Activated naive CD4-positive, alpha-beta T cell treated with anti-CD3 and anti-CD28 coated beads, Interleukin-2, amount 10 ng/mL, durations not matched to agents 7 days and 5 days (primary cell): ENCODE data around the gene TMEM106B.
"Not testable (repeated sequence)": the region's sequence is repeated elsewhere in the genome, so short reads cannot be mapped to it uniquely, and the experiment has no call there.

Experiments used
- CTCF ChIA-PET: fragments of 350-600 bp; sonication (Branson Sonifier 250); formaldehyde crosslinking; loops from one replicate; lab custom pipeline; 2021; ENCODE audit warnings: antibody characterized with exemption; lab: Charles Lee
- DNase-seq: peaks from one replicate; pipeline ENCODE4 v3.0.0-alpha.2; 2020
- H3K27ac Mint-ChIP-seq: one replicate; pipeline ENCODE4 v1.8.0; 2021; ENCODE audit warnings: mild to moderate bottlenecking, moderate library complexity, mixed read lengths
- H3K27me3 Mint-ChIP-seq: one replicate; pipeline ENCODE4 v1.8.0; 2021; ENCODE audit warnings: mild to moderate bottlenecking, mixed read lengths
- H3K36me3 Mint-ChIP-seq: one replicate; pipeline ENCODE4 v1.8.0; 2021; ENCODE audit warnings: mixed read lengths
- H3K4me1 Mint-ChIP-seq: one replicate; pipeline ENCODE4 v1.8.0; 2021; ENCODE audit warnings: mixed read lengths
- H3K4me3 Mint-ChIP-seq: one replicate; pipeline ENCODE4 v1.8.0; 2021; ENCODE audit warnings: mild to moderate bottlenecking, moderate library complexity, mixed read lengths
- H3K9me3 Mint-ChIP-seq: one replicate; pipeline ENCODE4 v1.8.0; 2021; ENCODE audit warnings: mixed read lengths

TMEM106B gene

DNA sequence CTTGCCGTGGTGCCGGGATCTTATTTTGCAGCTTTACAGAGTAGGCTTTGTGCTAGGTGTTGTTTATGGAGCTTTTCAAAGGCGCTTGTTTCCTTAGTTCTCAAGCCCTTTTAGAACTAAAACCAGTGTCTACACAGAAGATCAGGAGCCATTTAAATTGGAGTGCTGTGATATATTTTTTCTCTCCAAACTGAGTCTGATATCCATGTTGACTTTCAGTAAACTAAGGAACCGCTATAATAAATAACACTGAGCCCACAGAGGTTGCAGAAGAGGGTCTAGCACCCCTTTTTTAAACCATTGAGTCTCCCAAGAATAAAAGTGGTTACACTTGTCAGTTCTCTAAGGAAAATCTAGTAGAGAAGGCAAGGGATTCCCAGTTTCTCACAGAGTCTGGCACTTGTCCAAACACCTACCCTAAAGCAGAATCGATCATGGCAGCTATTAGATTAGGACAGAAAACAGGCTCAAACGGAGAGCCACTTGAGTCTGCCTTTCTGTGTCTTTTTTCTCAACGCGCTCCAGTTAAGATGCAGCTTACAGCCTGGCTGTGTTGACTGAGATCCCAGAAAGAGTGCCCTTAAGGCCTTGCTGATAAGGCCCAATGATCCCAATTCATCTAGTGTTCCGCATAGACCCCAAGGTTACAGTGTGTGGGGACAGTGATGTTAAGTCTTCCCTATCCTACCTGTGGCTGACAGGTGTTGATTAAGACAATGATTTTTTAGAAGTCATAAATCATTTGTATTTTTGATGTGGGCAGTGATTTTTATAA, 804 bp downstream of the TMEM106B start:
- peaks cover 9% of the 10 kb centered on the region for H3K27me3 Mint-ChIP-seq
- no peak for DNase-seq
- peak overlapping the region; percentile 91 for H3K4me3 Mint-ChIP-seq
- H3K27ac Mint-ChIP-seq = peak overlapping the region; percentile 98
- peaks cover 31% of the 10 kb centered on the region for H3K36me3 Mint-ChIP-seq
- H3K9me3 Mint-ChIP-seq = no peaks in the 10 kb centered on the region
- H3K4me1 Mint-ChIP-seq = peaks cover 39% of the 10 kb centered on the region
- CTCF ChIA-PET = interaction anchor here (0.7 to 1.4 kb wide), 5 partner anchors 46 to 247 kb away, joined by 3 to 5 read pairs (median 3); no protein-coding TSS in a partner anchor

DNA sequence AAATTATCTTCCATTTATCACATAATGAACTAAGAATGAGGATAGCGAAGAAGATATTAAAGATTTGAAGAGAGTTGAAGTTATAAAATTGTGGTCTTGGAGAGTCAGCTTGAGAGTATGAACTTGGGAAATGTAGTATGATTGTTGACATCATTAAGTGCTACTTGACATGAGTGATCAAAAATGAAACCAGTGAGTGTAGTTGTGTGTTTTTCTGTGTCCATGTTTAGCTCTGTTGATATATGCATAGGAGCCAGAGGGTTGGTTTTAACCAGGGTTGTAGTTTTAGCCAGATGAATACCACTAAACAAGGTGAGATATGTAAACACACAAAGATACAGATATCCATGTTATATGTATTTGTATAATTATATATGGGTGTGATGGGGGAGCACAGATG, 6.2 kb downstream of the TMEM106B start:
- Mint-ChIP-seq H3K27me3 (no peaks in the 10 kb centered on the region), H3K27ac (no peak overlapping the region), H3K36me3 (peaks cover 74% of the 10 kb centered on the region), H3K4me3 (no peak overlapping the region), H3K4me1 (peaks cover 43% of the 10 kb centered on the region), H3K9me3 (peaks cover 4% of the 10 kb centered on the region)
- DNase-seq = no peak
- CTCF ChIA-PET = interaction anchor here (0.5 kb wide), 1 partner anchor 41 kb away, joined by 3 read pairs; no protein-coding TSS in a partner anchor

- H3K9me3 Mint-ChIP-seq = peaks cover 16% of the 10 kb centered on the region
- DNase-seq = no peak
- CTCF ChIA-PET = no interaction called here
- H3K4me3 Mint-ChIP-seq = no peak overlapping the region
- no peaks in the 10 kb centered on the region for H3K27me3 Mint-ChIP-seq
- peaks cover 91% of the 10 kb centered on the region for H3K36me3 Mint-ChIP-seq
- peaks cover 51% of the 10 kb centered on the region for H3K4me1 Mint-ChIP-seq
- H3K27ac Mint-ChIP-seq = no peak overlapping the region
Observed at GRCh38 chr7:12220389-12221046, 9.4 kb downstream of the TMEM106B start.

- no peak for DNase-seq
- no peak overlapping the region for H3K4me3 Mint-ChIP-seq
- H3K36me3 Mint-ChIP-seq = peaks cover 91% of the 10 kb centered on the region
- peaks cover 24% of the 10 kb centered on the region for H3K9me3 Mint-ChIP-seq
- H3K27me3 Mint-ChIP-seq = no peaks in the 10 kb centered on the region
- H3K4me1 Mint-ChIP-seq = peaks cover 58% of the 10 kb centered on the region
- no peak overlapping the region for H3K27ac Mint-ChIP-seq
- CTCF ChIA-PET = no interaction called here
Observed at GRCh38 chr7:12221414-12221813, 10.3 kb downstream of the TMEM106B start.

DNA sequence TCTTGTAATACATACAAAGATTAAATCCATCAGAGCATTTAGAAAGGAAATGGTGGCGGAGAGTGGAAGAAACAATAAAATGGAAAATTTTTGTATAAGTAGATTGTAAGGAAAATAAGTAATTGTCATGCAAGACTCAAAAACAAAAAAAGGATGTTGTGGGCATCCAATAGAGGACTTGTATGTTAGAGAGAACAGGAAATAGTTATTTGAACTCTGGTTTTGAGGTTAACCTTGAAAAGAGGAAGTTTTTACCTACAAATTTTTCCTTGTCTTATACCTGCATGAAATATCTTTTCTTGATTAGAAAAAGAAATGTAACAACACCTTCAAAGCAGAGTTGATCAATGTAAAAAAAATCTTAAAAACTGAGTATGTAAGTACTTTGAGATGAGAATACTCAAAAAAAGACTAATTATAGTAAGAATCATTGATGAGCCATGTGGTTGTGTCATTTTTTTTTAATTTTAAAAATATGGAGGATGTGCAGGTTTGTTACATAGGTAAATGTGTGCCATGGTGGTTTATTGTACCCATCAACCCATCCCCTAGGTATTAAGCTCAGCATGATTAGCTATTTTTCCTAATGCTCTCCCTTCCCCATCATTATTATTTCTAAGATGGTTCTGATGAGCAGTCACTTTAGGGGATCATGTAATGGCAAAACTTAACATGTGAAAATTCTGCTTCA, 11.9 kb downstream of the TMEM106B start:
- no peak for DNase-seq
- Mint-ChIP-seq H3K9me3 (peaks cover 25% of the 10 kb centered on the region), H3K4me3 (peak overlapping the region; percentile 31), H3K36me3 (peaks cover 81% of the 10 kb centered on the region), H3K4me1 (peaks cover 54% of the 10 kb centered on the region), H3K27me3 (no peaks in the 10 kb centered on the region), H3K27ac (peak overlapping the region; percentile 91)
- CTCF ChIA-PET = no interaction called here

- peaks cover 52% of the 10 kb centered on the region for H3K4me1 Mint-ChIP-seq
- H3K36me3 Mint-ChIP-seq = peaks cover 71% of the 10 kb centered on the region
- CTCF ChIA-PET, H3K27me3 Mint-ChIP-seq, DNase-seq, H3K4me3 Mint-ChIP-seq: not testable (repeated sequence)
- H3K27ac Mint-ChIP-seq = peak overlapping the region; percentile 19
- H3K9me3 Mint-ChIP-seq = peaks cover 25% of the 10 kb centered on the region
Observed at GRCh38 chr7:12225017-12225416, 13.9 kb downstream of the TMEM106B start.

DNA sequence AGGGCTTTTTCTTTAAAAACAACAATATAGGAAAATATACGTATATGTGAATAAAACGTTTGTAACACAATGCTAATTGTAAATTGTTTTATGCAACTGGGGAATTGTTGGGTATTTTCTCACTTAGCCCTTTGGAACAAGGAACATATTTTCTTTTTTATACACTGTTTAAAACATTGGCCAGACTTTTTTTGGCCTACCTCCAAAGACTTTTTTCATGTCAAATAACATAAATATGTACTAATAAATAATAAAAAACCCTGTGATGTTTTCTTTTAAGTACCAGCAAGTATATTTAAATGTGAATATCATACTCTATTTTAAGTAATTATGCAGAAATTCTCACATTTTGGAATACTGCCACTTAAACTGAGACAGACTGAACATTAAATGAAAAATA, 15.7 kb downstream of the TMEM106B start:
- Mint-ChIP-seq H3K36me3 (peaks cover 61% of the 10 kb centered on the region), H3K4me3 (no peak overlapping the region)

DNA sequence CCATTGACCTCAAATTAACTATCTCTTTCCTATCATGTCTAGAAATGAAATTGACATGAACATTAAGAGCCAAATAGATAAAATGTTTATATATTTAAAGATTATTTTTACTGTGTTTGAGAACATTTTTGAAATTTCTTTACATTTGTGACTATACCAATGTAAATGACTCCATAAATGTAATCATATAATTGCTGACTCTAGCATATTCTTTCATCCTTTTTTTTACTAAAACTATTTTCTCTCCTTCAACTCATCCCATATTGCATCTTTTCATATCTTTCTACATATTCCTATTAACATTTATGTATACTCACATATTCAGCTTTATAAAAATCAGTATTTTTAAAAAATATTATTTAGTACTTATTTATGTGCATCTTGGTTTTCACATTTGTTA, 16.9 kb downstream of the TMEM106B start:
- CTCF ChIA-PET = no interaction called here
- H3K27me3 Mint-ChIP-seq = no peaks in the 10 kb centered on the region
- H3K27ac Mint-ChIP-seq = no peak overlapping the region
- peaks cover 18% of the 10 kb centered on the region for H3K9me3 Mint-ChIP-seq
- DNase-seq = no peak
- peaks cover 50% of the 10 kb centered on the region for H3K36me3 Mint-ChIP-seq
- H3K4me1 Mint-ChIP-seq = peaks cover 29% of the 10 kb centered on the region
- no peak overlapping the region for H3K4me3 Mint-ChIP-seq

More for the DNA sequence above, 15.7 kb downstream of the TMEM106B start:
- H3K9me3 Mint-ChIP-seq = peaks cover 25% of the 10 kb centered on the region
- H3K27me3 Mint-ChIP-seq = no peaks in the 10 kb centered on the region
- DNase-seq = no peak
- H3K27ac Mint-ChIP-seq = no peak overlapping the region
- H3K4me1 Mint-ChIP-seq = peaks cover 41% of the 10 kb centered on the region
- CTCF ChIA-PET = no interaction called here

DNA sequence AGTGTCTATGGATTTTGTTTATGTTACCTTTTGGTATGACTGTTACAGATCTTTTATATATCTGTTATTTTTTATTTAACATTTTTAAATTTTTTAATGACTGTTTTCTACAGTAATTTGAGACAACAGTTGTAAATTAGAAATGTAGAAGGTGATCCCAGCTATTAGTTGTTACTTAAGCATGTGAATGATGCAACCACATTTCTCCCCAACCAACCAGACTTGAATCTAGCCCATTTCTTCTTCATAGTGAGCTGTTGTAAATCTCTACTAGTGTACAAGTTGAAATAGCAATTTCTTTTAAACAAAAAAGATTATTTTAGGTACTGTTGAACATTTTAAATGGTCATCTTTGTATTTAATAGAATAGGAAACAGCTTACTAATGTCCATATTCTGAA, 18.0 kb downstream of the TMEM106B start:
- no peaks in the 10 kb centered on the region for H3K27me3 Mint-ChIP-seq
- H3K27ac Mint-ChIP-seq = no peak overlapping the region
- peaks cover 47% of the 10 kb centered on the region for H3K36me3 Mint-ChIP-seq
- no peak for DNase-seq
- H3K4me3 Mint-ChIP-seq = no peak overlapping the region
- H3K9me3 Mint-ChIP-seq = peaks cover 15% of the 10 kb centered on the region
- H3K4me1 Mint-ChIP-seq = peaks cover 19% of the 10 kb centered on the region
- CTCF ChIA-PET = no interaction called here

DNA sequence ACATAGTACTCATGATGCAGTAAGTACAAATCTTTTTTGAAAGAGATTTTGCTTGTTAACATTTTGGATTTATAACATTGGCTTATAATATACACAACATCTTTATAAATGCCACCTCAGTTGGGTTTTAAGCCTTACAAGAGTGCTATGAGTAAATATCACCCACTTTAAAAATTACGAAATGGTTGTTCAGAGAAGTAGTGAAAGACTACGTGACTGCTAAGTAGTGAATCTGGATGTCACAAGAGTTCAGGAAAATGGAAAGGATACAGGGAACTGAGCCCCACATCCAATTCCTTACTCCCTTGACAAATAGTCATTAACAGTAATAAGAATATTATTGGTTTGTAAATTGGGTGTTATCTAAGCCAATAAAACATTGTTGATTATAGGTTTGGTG, 20.0 kb downstream of the TMEM106B start:
- CTCF ChIA-PET = interaction anchor here (0.6 kb wide), 1 partner anchor 15 kb away, joined by 3 read pairs; no protein-coding TSS in a partner anchor
- H3K27ac Mint-ChIP-seq = no peak overlapping the region
- no peak overlapping the region for H3K4me3 Mint-ChIP-seq
- peaks cover 5% of the 10 kb centered on the region for H3K4me1 Mint-ChIP-seq
- no peaks in the 10 kb centered on the region for H3K27me3 Mint-ChIP-seq
- peaks cover 32% of the 10 kb centered on the region for H3K36me3 Mint-ChIP-seq
- DNase-seq = no peak
- peaks cover 4% of the 10 kb centered on the region for H3K9me3 Mint-ChIP-seq

DNA sequence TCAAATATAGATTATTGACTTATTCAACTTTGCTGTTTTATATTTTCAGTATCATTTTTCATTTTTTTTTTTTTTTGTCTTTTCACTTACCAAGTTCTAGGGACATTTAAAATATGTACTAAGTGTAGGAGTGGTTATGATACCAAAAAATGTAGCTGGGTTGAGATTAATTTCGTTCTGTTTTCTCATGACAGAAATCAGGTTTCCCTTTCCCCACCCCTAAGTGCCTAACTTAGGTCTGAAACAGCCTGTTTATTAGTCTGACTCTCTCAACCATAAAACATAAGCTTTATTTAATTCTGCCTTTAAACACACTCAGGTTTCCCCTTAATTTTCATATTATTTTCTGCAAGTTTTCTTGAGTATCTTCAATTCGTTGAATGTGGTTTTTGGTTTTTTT, 22.1 kb downstream of the TMEM106B start:
- DNase-seq = no peak
- no peaks in the 10 kb centered on the region for H3K27me3 Mint-ChIP-seq
- peaks cover 33% of the 10 kb centered on the region for H3K36me3 Mint-ChIP-seq
- H3K4me1 Mint-ChIP-seq = no peaks in the 10 kb centered on the region
- no peak overlapping the region for H3K4me3 Mint-ChIP-seq
- H3K9me3 Mint-ChIP-seq = peaks cover under 1% of the 10 kb centered on the region
- no peak overlapping the region for H3K27ac Mint-ChIP-seq
- CTCF ChIA-PET = no interaction called here

DNA sequence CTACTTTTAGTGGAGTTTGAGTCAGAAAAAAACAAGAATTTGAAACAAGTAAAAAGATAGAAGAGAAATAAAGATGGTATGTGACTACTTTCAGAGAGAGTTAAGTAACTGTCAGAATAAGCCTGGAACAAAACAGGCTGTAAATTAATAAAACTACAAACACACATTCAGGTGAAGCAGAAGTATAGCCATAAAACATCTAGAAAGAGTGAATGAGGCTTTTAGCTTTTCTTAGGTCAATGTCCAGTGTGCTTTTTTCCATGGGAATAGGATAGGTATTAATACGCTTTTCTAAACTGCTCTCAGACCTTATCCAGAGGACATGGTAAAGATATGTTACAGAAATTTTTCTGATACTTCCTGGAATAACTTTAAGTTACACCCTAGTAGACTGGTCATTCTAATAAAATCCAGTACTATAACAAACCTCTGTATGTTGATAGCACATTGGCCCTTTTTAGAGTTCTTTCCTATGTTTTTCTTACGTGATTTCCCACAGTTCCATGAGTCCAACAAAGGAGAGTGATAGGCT, 23.3 kb downstream of the TMEM106B start:
- CTCF ChIA-PET = no interaction called here

GRCh38 chr7:12235970-12236369, 24.9 kb downstream of the TMEM106B start:
- H3K4me3 Mint-ChIP-seq = no peak overlapping the region
- H3K36me3 Mint-ChIP-seq = peaks cover 43% of the 10 kb centered on the region
- peaks cover 12% of the 10 kb centered on the region for H3K4me1 Mint-ChIP-seq
- no peaks in the 10 kb centered on the region for H3K27me3 Mint-ChIP-seq
- DNase-seq = no peak
- no peak overlapping the region for H3K27ac Mint-ChIP-seq
- CTCF ChIA-PET = no interaction called here
- peaks cover 2% of the 10 kb centered on the region for H3K9me3 Mint-ChIP-seq

More for the DNA sequence above, 23.3 kb downstream of the TMEM106B start:
- H3K4me1 Mint-ChIP-seq = peaks cover 3% of the 10 kb centered on the region
- no peak overlapping the region for H3K4me3 Mint-ChIP-seq
- no peak for DNase-seq
- H3K9me3 Mint-ChIP-seq = peaks cover 2% of the 10 kb centered on the region
- H3K36me3 Mint-ChIP-seq = peaks cover 41% of the 10 kb centered on the region
- no peaks in the 10 kb centered on the region for H3K27me3 Mint-ChIP-seq
- H3K27ac Mint-ChIP-seq = no peak overlapping the region

- peaks cover 12% of the 10 kb centered on the region for H3K4me1 Mint-ChIP-seq
- DNase-seq = no peak
- peaks cover 47% of the 10 kb centered on the region for H3K36me3 Mint-ChIP-seq
- no peaks in the 10 kb centered on the region for H3K27me3 Mint-ChIP-seq
- no peak overlapping the region for H3K4me3 Mint-ChIP-seq
- CTCF ChIA-PET = no interaction called here
- H3K27ac Mint-ChIP-seq = no peak overlapping the region
- peaks cover 8% of the 10 kb centered on the region for H3K9me3 Mint-ChIP-seq
Observed at GRCh38 chr7:12237007-12237406, 25.9 kb downstream of the TMEM106B start.
